ENCODE measurements around the gene CD6. TPM values are rescaled to one million over a fixed set of nuclear protein-coding genes. Genes with fewer than 3 reads are reported as not detected.

Gene CD6
- total RNA-seq, 1 donor from 2014 or later = 0.08 TPM

DNA sequence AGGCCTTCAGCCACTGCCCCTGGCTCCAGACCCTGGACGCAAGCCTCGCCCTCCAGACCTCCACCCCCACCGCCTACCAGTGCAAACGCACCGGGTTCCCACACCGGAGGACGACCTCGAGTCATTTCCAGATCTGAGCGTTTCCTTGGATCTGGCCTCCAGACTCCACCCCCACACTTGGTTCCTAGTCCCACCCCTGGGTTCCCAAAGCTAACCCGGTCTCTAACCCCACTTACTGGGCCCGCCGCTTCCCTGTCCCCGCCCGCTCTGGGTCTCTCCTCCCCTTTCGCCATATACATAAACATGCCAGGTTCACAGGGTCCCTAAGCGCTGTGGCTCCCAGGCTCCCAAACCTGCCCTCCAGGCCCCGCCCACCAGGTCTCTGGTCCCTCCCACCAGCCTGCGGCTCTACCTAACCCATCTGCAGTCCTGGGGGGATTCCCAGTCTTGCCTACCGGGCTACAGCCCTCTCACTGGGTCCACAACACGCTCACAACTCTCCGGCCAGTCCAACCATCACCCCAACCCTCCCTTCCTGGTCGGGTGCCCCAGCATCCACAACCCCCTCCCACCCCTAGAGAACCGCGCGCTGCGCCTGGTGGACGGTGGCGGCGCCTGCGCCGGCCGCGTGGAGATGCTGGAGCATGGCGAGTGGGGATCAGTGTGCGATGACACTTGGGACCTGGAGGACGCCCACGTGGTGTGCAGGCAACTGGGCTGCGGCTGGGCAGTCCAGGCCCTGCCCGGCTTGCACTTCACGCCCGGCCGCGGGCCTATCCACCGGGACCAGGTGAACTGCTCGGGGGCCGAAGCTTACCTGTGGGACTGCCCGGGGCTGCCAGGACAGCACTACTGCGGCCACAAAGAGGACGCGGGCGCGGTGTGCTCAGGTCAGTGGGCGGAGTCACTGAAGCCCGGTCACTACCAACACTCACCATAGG, 36.7 kb downstream of the CD6 start:
- DNase-seq (ENCODE audit: low read depth) = no peak

DNA sequence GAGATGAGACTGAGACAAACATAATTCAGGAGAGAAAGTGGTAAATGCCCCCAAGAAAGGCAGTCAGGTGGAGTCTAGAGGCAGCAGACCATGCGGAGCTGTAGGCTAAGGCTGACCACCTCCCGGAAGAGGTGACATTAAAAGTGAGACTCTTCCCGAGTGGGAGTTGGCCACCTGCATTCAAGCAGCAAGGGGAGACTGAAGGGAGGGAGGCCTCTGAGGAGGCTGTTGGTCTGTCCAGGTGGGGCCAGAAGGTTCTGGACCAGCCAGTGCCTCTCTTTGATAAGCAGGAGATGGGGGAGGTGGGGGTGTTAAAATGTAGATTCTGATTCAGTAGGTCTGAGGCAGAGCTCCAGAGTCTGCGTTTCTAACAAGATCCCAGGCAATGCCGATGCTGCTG, 37.5 kb downstream of the CD6 start:
- no peak for DNase-seq (ENCODE audit: low read depth)

DNA sequence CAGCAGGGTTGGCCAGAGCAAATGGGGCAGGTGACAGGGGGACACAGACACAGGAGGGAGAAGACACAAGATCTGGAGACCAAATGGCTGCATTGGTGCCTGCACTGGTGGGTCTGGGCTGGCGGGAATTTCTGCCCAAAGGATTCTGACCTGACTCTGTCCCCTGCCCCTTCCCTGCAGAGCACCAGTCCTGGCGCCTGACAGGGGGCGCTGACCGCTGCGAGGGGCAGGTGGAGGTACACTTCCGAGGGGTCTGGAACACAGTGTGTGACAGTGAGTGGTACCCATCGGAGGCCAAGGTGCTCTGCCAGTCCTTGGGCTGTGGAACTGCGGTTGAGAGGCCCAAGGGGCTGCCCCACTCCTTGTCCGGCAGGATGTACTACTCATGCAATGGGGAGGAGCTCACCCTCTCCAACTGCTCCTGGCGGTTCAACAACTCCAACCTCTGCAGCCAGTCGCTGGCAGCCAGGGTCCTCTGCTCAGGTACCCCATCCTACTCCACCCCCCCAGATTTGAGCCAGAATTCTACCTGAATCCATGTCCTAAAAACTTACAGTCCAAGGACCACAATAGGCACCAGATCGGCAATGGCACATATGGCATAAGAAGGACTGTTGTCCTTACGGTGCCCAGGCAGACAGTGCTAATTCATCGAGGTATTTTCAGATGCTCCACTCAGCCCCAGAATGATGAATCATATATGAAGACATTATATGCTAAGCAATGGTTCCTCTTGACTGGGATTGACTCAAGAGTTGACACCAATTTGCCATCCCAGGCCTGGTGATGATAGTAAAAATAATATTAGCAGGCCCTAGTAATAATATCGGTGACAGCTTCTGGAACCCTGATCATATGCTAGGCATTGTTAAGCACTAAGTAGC, 38.2 kb downstream of the CD6 start:
- no peak for DNase-seq (ENCODE audit: low read depth)

DNA sequence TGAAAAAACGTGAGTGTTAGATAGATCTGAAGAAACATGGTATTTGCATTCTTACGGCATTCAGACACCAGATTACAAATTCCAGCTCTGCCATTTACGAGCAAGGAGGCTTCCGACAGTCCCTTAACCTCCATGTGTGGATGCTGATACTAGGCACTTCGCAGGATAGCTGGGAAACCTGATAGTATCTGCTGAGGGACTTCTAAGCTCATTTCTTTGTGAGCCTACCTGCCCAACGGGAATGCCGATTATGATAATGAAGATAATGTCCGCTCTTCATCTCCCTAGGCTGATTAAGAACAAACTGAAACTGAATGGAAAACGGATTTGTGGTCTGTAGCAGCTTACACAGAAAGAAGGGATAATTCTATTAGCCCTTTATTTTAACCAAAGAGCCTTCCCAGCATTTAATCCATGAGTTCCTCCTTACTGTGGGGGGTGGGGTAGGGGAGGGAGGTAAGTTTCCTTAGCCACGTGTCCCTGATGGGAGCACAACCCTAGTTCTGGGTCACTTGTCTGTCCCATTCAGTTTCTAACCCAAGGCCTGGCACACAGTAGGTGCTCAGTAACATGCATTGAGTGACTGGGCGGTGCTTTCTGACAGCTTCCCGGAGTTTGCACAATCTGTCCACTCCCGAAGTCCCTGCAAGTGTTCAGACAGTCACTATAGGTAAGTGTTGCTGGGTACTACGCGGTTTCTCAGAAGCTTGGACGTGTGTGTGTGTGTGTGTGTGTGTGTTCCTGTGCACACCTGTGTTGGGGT, 39.2 kb downstream of the CD6 start:
- no peak for DNase-seq (ENCODE audit: low read depth)

DNA sequence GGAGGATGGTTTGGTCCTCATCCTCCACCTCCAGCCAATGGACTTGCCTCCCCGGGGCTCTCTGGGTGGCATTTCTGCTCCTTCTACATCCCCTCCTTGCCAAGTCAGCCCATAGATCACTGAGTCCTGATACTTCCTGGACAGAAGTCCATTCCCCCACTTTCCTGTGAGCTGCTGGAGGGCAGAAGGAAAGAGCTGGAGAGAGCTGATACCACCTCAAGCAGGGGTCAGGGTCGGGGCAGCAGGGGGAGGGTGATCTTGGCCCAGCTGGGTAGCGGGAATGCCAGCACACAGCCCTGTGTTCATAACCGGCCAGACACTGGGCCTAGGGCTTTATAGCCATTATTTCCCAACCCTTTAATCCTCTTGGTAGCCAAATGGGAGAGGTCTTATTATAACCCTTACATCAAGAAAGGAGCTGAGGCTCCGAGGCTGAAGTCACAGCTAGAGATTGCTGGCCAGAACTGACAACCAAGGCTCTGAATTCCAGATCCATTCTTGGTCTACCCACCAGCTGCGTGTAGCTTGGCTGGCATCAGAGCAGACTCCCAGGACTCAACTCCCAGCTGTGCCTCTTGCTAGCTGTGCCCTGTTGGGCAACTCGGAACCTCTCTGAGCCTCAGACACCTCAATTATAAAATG, 39.9 kb downstream of the CD6 start:
- peak; percentile 15 for DNase-seq (ENCODE audit: low read depth)

DNA sequence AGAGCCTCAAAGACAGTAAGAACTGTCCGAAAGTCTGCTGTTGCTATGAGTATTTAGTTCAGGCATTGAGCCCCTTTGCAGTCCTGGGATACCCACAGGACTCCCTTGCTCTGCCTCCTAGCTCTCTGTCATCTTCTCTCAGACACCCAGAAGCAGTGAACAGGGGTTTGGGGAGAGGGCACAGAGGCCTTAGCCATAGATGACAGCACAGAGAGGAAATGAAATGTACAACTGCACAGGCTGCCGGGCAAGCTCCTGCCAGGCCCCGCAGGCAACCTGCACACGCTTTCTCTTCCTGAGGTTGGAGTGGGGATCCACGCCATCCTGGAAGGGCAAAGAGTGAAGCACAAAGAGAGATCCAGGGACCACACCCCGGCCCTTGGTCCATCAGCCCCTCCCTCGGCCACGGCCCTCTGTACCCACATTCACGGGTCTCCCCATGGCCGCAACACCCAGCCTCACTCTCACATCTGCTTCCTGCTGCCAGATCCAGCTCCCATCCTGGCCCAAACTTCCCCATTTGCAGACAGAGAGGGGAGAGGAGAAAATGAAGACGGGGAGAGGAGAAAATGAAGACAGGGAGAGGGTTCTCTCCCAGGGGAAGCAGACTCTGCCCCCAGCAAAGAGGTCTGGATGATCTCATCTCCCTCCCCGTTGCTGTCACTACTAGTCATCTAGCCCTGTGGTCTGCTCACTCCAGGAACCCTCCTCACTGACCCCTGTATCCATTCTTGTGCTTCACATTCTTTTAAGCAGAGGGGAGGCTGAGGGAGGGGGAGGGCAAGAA, 40.7 kb downstream of the CD6 start:
- no peak for DNase-seq (ENCODE audit: low read depth)

DNA sequence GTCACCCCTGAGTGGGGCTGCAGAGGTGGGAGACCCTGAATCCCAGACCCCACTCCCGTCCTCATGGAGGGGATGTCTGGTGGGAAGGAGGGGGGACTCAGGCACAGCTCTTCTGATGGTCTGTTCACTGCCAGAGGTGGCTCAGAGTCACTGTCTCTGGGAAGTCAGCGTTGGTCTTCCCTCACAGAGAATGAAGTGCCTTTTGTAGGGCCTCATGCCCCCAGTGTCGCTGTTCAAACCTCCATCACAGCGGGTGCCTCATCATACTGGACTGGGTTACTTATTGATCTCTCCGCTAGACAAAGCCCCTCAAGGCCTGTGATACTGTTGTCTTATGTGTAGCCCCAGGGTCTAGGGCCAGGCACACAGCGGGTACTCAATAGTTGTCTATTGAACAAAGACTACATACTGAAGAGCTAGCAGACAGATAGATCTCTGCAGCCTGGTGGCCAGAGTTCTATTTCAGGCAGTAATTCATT, 41.3 kb downstream of the CD6 start:
- no peak for DNase-seq (ENCODE audit: low read depth)

DNA sequence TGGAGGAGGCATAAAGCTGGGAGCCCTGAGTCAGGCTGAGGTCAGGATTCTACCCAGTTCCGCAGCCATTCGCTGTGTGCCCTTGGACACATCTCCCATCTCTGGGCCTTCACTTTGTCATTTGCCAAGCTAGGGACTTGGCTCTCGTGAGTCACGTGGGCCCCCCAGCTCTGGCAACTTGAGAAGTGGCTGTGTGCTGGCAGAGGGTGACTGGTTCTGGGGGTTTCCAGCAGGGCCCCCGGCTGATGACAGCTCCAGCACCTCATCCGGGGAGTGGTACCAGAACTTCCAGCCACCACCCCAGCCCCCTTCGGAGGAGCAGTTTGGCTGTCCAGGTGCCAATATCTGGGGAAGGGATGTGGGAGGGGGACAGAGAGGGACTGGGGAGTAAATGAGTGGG, 46.6 kb downstream of the CD6 start:
- DNase-seq (ENCODE audit: low read depth) = no peak

DNA sequence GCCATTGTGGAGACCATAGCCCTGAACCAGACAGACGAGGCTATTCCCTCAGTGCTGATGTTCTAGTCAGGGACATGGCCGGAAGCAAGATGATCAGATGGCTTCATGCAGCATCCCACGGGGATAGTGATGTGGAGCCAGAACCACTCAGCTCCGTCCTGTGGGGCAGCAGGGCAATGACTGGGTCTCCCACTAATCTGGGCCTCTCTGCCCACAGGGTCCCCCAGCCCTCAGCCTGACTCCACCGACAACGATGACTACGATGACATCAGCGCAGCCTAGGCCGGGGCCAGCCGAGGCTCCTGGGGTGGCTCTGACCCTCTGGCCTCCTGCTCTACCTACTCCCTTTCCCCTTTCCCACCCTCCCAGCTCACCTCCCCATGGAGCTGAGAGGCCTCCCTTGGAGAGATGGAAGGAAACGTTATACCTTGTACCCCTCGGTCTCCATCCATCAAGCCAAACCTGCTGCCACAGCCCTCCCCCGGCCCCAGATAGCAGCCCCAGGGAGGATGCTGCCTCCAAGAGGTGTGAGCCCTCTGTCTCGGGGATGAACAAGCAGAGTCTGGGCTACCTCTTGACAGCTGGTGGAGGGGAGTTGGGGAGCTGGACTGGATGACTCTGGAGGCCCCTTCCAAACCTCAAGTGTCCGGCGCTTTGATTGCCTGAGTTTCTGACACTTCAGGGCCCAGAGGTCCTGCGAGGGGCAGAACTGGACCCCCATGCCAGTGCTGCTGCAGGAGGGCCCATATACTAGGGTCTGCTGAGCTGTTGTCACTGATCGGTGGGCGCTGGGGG, 47.8 kb downstream of the CD6 start:
- DNase-seq (ENCODE audit: low read depth) = no peak

DNA sequence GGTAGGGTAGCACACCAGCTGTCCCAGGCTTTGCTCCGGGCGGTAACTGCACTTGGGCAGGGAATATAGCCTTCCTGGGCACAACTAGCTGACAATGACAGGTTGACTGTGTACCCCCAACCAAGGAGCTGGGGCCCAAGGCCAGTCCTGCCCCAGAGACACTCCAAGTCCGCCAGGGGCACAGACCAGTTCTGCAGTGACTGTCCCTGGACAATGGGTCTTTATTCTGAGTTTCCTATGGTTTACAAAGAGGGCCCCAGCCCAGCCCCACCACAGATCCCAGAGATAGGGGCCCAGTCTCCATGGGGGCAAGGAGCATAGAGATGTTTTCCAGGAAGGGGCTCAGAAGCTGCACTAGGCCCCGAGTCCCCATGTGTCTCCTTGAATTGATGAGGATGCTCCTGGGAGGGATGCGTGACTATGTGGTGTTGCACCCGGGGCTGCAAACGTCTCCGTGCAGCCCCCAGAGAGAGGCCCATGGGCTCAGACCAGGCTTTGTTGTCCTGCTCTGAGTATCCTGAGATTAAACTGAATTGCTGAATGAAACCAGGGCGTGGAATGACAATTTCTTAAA, 48.4 kb downstream of the CD6 start:
- DNase-seq (ENCODE audit: low read depth) = no peak

DNA sequence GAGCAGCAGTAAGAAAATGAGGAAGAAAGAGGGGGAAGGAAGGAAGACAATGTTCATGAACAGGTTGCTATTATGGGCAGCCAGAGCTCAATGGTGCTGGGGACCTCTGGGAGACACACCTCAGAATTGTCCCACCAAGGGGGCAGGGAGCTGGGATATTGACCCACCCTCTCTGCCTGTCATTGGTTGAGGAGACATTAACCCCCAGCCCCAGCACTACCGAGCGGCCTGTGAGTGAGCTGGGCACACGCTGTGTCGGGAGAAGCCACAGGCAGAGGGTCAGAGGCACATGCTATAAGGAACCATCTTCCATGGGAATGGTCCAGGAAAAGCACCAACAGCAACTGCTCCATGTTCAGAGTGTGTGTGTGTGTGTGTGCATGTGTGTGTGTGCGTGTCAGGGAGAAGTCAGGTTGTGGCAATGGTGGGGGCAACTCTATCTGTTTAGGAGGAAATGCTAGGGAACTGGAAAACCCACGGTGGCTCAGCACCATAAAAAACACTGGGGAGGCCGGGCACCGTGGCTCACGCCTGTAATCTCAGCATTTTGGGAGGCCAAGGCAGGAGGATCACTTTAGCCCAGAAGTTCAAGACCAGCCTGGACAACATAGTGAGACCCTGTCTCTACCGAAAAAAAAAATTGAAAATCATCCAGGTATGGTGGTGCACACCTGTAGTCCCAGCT, 49.2 kb downstream of the CD6 start:
- DNase-seq (ENCODE audit: low read depth) = no peak

DNA sequence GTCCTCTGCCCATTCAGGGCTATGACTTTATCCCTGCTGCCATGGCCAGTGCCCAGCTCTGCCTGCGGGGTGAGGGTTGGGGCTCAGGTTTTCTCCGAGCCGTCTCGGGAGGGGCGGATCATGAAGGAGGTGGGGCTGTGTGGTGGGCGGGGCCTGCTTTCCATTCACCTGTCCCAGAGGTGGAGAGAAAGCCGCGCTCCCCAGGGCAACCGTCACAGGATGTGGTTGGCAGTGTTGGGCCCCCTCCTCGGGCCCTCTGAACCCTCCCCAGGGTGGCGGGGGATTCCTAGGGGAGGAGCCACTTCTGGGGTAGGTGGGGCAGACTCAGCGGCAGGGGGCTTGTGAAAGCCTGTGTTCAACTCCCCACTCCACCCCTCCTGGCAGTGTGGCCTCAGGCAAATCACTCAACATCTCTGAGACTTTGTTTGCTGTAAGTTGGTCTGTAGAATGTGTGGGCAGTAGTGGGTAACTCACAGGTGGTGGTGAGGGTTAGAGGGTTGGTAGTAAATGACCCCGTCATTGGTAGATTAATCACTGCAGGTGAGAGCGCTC, 50.3 kb downstream of the CD6 start:
- DNase-seq (ENCODE audit: low read depth) = no peak

DNA sequence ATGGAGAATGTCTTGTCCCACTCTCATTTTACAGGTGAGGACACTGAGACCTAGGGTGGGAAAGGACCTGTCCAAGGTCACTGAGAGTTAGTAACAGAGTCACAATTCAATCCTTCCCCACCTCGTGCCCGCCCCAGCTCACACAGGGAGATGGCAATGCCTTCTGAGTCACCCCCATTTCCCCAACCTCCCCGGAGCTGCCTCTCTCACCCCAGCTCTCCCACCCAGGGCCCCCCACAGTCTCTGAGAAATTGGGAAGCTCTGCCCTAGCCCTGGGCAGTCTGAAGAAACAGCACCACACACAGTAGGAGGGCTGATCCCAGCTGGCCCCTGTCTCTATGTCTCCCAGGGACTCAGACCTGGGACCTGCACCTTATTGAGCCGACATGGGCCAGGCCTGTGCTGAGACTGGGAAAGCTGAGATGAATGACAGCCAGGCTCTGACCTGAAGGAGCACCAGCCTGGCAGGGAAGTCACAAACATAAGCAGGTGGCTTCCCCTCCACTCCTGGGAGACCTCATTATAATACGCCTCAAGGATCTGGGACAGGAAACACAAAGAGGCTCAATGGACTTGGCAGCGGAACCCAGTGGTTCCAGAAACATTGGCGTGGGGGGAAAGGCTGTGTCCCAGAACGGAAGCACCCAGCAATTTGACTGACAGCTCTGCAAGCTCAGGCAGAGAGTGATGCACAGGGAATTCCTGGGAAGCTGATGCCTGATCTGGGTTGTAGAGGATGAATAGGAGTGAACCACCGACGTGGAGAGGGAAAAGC, 51.0 kb downstream of the CD6 start:
- DNase-seq (ENCODE audit: low read depth) = no peak

DNA sequence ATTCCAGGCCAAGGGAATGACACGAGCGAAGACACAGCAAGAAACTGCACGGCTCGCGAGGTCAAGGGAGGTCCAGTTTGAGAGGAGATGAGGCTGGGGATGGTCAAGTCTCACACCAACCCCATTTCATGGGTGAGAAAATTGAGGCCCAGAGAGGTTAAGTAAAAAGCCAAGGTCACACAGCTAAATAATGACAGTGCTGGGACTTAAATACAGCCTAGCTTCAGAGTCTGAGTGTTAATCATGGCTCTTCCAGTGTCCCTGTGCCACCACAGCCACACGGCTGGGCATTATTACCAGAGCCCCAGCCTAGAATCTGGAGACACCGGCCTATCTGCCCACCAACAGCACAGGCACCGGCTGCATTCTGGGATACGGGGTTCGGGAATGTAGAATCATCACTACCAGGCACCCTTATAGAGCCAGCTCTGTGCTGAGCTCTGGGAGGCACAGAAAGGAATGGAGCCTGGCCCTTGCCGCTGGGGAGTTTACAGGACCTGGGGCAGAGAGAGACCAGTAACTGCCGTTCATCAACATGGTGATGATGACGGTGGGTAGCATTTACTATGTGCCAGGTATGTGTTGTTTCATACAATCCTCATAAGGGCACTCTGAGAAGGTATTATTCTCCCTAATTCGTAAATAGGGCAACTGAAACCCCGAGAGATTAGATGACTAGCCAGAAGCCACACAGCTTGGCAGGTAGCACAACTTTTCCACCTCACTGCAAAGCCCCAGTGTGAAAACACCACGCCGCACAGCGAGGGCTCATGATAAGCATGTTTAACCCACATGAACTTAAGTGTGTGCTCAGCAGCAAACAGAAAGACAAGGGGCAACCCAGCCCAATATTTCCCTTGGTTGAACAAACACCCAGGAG, 51.8 kb downstream of the CD6 start:
- DNase-seq (ENCODE audit: low read depth) = no peak

DNA sequence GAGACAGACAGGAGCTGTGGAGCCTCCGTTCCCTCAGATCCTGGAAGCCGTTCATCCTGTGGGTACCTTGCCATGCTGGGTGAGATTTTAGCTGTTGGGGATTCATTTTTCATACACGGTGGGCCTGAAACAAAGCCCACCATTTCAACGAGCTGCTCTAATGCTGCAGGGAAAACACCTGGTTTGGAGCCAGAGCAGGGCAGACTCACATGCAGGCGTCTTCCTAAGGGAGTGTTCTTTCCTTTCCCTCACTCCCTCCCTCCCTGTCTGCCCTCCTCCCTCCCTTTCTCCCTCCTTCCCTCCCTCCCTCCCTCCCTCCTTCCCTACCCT, 52.5 kb downstream of the CD6 start:
- DNase-seq (ENCODE audit: low read depth) = no peak
